IMR-90 (cell line): ENCODE data around the gene LSM2.

ENCODE experiments used
- BHLHE40 ChIP-seq: fragments of 150-350 bp; IDR thresholded peaks from 2 replicates; pipeline ENCODE4 v1.6.1; 2016; ENCODE audit warnings: mild to moderate bottlenecking, low read depth, low read length
- CEBPB ChIP-seq: IDR thresholded peaks from 2 replicates; pipeline ENCODE4 v1.6.1; 2012; ENCODE audit warnings: low read depth, low read length, improper control_type of control experiment
- CTCF ChIP-seq: conservative IDR thresholded peaks from 2 replicates; pipeline ENCODE4 v1.5.1; 2012; ENCODE audit warnings: mild to moderate bottlenecking, low read depth, low read length, improper control_type of control experiment
- MAZ ChIP-seq: IDR thresholded peaks from 2 replicates; pipeline ENCODE4 v1.6.1; 2012; ENCODE audit warnings: low read depth, mild to moderate bottlenecking, low read length, improper control_type of control experiment, moderate library complexity, borderline replicate concordance
- POLR2A ChIP-seq: IDR thresholded peaks from 2 replicates; pipeline ENCODE4 v1.6.1; 2012; ENCODE audit warnings: mild to moderate bottlenecking, low read depth, low read length
- RAD21 ChIP-seq: IDR thresholded peaks from 2 replicates; pipeline ENCODE4 v1.6.1; 2012; ENCODE audit warnings: low read length, improper control_type of control experiment
- RCOR1 ChIP-seq: IDR thresholded peaks from 2 replicates; pipeline ENCODE4 v1.6.1; 2012; ENCODE audit warnings: mild to moderate bottlenecking, low read length, improper control_type of control experiment; ENCODE audit not compliant: insufficient replicate concordance
- RFX5 ChIP-seq: IDR thresholded peaks from 2 replicates; pipeline ENCODE4 v1.8.0; 2012; ENCODE audit warnings: low read depth, mild to moderate bottlenecking, low read length, moderate library complexity
- SMC3 ChIP-seq: fragments of 150-350 bp; IDR thresholded peaks from 2 replicates; pipeline ENCODE4 v1.6.1; 2016; ENCODE audit warnings: low read depth, mild to moderate bottlenecking, antibody characterized with exemption, low read length, moderate library complexity

- TF ChIP-seq CTCF = peak; percentile 28; the same call in 1 of the 2 replicates
- TF ChIP-seq RAD21 = 0 out of 2 replicates have a peak, but pooled peaks have one; percentile 0
- 0 out of 2 replicates have a peak, but pooled peaks have one; percentile 7 for TF ChIP-seq SMC3
- TF ChIP-seq CEBPB = no peak
- TF ChIP-seq RFX5 = no peak
- TF ChIP-seq MAZ = peak; percentile 72; the same call in 1 of the 2 replicates
- TF ChIP-seq POLR2A = peak; percentile 51; the same call in 1 of the 2 replicates
- TF ChIP-seq BHLHE40 = no peak
- TF ChIP-seq RCOR1 = no peak
Observed at GRCh38 chr6:31806470-31807272, at the start of gene LSM2.
